ENCODE measurements around the gene MATN3. TPM values are rescaled to one million over a fixed set of nuclear protein-coding genes. Genes with fewer than 3 reads are reported as not detected.
"Not testable (repeated sequence)": the region's sequence is repeated elsewhere in the genome, so short reads cannot be mapped to it uniquely, and the experiment has no call there.

MATN3 gene
- total and polyA plus RNA-seq, 2 donors: 1.1 to 2.0 TPM

DNA sequence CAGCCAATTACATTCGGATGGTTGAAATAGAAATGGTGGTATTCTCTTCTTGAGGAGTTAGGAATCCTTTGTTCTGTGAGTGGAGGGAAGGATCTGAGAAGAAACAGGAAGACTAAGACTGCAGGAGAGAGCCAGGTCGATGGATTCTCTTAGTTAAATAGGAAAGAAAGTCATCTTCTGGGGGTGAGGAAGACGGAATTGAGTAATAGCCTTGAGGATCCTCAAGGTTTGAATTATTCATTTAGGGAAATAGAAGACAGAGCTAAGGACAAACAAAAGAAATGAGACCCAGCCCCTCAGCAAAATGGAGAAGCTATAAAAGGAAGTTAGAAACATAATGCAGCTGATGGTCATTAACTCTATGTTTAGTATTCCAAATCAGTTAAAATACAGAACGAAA, 37.2 kb upstream of the MATN3 start:
- DNase-seq (ENCODE audit: extremely low spot score): peak; percentile 18
- peak overlapping the region; percentile 64 for H3K27ac ChIP-seq (ENCODE audit: low read depth)
- peak overlapping the region; percentile 70 for H3K4me3 ChIP-seq (ENCODE audit: low read depth, low read length)
- no peaks in the 10 kb centered on the region for H3K4me1 ChIP-seq (ENCODE audit: insufficient read depth)
- WGBS: 2% methylated on average over 4 of the region's 4 CpGs
- peaks cover 2% of the 10 kb centered on the region for H3K36me3 ChIP-seq (ENCODE audit: insufficient read depth)

DNA sequence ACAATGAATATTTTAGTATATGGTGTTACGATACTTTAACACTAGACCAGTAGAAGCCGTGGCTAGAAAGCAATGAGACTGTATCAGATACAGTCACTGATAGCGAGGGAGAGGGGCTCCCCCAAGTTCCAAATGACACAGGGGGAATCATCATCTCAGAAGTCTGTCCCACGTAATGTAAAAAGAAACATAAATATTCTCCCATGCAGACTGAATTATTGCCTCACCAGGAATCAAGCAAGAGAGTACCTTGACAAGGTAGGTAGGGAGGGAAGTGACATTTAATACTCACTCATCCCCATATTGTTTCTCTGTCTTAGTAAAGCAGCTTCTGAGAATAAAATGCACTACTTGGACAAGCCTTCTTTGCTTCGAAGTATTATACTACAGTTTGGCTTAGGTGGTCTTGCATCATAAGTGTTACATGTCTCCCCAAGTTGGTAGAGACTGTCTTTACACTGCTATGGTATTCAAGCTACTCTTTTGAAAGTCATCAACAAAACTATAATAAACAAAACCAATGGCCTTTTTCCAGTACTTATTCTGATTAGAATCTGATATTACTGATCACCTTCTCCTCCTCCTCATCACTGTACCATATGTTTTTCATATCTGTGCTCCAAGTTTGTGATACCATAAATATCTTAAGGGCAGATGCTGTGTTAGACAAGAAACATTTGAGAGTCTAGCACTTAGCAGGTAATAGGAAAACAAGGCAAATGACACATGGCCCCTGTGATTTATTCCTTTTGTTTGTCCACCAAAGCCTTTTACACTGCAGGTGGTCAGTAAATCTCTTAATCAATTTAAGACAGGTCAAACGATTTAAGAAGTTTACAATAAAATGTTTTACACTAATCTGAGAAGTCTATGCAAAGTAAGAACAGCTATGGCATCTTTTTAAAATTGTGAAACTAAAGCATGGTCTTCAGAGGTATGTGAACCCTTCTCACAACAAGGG, 36.3 kb upstream of the MATN3 start:
- Histone ChIP-seq H3K4me3 (ENCODE audit: low read depth, low read length) (peak overlapping the region; percentile 70), H3K36me3 (ENCODE audit: insufficient read depth) (peaks cover 2% of the 10 kb centered on the region), H3K27ac (ENCODE audit: low read depth) (peak overlapping the region; percentile 16), H3K4me1 (ENCODE audit: insufficient read depth) (no peaks in the 10 kb centered on the region)
- WGBS: 32% methylated on average over 6 of the region's 6 CpGs
- DNase-seq (ENCODE audit: extremely low spot score): no peak

- H3K36me3 ChIP-seq (ENCODE audit: insufficient read depth); H3K4me1 ChIP-seq (ENCODE audit: insufficient read depth); H3K27ac ChIP-seq (ENCODE audit: low read depth); H3K4me3 ChIP-seq (ENCODE audit: low read depth, low read length); DNase-seq (ENCODE audit: extremely low spot score): not testable (repeated sequence)
- WGBS: 52% methylated on average over 4 of the region's 4 CpGs
Observed at GRCh38 chr2:20045712-20046292, 33.3 kb upstream of the MATN3 start.

DNA sequence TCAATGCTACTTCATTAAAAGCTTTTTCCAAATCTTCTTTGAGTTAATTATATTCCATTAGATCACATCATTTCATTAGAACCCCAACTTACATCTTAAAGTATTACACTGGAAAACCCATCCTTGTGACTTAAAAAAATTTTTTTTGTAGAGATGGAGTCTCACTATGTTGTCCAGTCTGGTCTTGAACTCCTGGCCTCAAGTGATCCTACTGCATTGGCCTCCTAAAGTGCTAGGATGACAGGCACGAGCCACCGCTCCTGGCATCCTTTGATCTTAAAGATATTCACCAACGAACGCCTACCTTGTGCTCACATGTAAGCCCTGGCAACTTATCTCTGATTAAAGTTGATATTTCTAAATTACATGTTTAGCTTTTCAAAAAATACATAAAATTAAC, 32.3 kb upstream of the MATN3 start:
- Histone ChIP-seq H3K4me1 (ENCODE audit: insufficient read depth) (no peaks in the 10 kb centered on the region), H3K36me3 (ENCODE audit: insufficient read depth) (peaks cover 2% of the 10 kb centered on the region), H3K4me3 (ENCODE audit: low read depth, low read length) (no peak overlapping the region), H3K27ac (ENCODE audit: low read depth) (no peak overlapping the region)
- DNase-seq (ENCODE audit: extremely low spot score): no peak
- WGBS: 80% methylated on average over 4 of the region's 4 CpGs

GRCh38 chr2:20042531-20042930, 30.1 kb upstream of the MATN3 start:
- peaks cover 2% of the 10 kb centered on the region for H3K36me3 ChIP-seq (ENCODE audit: insufficient read depth)
- H3K4me3 ChIP-seq (ENCODE audit: low read depth, low read length): no peak overlapping the region
- 27% methylated on average over 2 of the region's 2 CpGs for WGBS
- H3K27ac ChIP-seq (ENCODE audit: low read depth): no peak overlapping the region
- no peaks in the 10 kb centered on the region for H3K4me1 ChIP-seq (ENCODE audit: insufficient read depth)
- DNase-seq (ENCODE audit: extremely low spot score): no peak

DNA sequence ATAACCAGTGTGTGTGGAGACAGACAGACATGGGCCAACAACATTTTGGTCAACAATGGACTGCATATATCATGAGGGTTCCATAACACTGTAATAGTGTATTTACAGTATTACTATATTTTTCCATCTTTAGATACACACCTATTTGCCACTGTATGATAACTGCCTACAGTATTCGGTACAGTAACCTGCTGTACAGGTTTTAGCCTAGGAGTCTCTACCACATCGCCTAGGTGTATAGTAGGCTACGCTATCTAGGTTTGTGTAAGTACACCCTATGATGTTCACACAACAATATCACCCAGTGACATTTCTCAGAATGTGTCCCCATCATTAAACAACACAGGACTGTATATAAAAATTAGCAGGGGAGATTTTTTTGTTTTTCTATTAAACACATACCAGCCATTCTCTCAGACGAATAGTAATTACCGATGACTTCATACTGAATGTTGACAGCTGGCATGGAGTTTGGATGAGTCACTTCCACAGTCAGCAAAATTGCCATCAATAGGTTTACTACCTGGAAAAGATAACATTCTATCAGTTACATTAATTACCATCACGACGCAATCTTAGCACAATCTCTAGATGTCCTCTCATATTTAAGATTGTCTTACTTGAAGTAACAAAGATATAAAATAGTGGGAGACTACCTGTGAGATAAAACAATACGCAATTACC, 28.2 kb upstream of the MATN3 start:
- Histone ChIP-seq H3K27ac (ENCODE audit: low read depth) (no peak overlapping the region), H3K4me3 (ENCODE audit: low read depth, low read length) (no peak overlapping the region), H3K4me1 (ENCODE audit: insufficient read depth) (no peaks in the 10 kb centered on the region), H3K36me3 (ENCODE audit: insufficient read depth) (peaks cover 2% of the 10 kb centered on the region)
- no peak for DNase-seq (ENCODE audit: extremely low spot score)
- WGBS: 79% methylated on average over 8 of the region's 8 CpGs

GRCh38 chr2:20037660-20038059, 25.2 kb upstream of the MATN3 start:
- DNase-seq (ENCODE audit: extremely low spot score): no peak
- no peak overlapping the region for H3K27ac ChIP-seq (ENCODE audit: low read depth)
- H3K4me3 ChIP-seq (ENCODE audit: low read depth, low read length): no peak overlapping the region
- 79% methylated on average over 2 of the region's 2 CpGs for WGBS
- H3K36me3 ChIP-seq (ENCODE audit: insufficient read depth): peaks cover 5% of the 10 kb centered on the region
- H3K4me1 ChIP-seq (ENCODE audit: insufficient read depth): no peaks in the 10 kb centered on the region

GRCh38 chr2:20035955-20036666, 23.6 kb upstream of the MATN3 start:
- 53% methylated on average over 4 of the region's 4 CpGs for WGBS
- peaks cover 5% of the 10 kb centered on the region for H3K36me3 ChIP-seq (ENCODE audit: insufficient read depth)
- no peak for DNase-seq (ENCODE audit: extremely low spot score)
- no peak overlapping the region for H3K4me3 ChIP-seq (ENCODE audit: low read depth, low read length)
- no peaks in the 10 kb centered on the region for H3K4me1 ChIP-seq (ENCODE audit: insufficient read depth)
- no peak overlapping the region for H3K27ac ChIP-seq (ENCODE audit: low read depth)

- no peak for DNase-seq (ENCODE audit: extremely low spot score)
- no peaks in the 10 kb centered on the region for H3K4me1 ChIP-seq (ENCODE audit: insufficient read depth)
- H3K4me3 ChIP-seq (ENCODE audit: low read depth, low read length): no peak overlapping the region
- 61% methylated on average over 2 of the region's 2 CpGs for WGBS
- peaks cover 10% of the 10 kb centered on the region for H3K36me3 ChIP-seq (ENCODE audit: insufficient read depth)
- H3K27ac ChIP-seq (ENCODE audit: low read depth): no peak overlapping the region
Observed at GRCh38 chr2:20034821-20035220, 22.4 kb upstream of the MATN3 start.

- no peaks in the 10 kb centered on the region for H3K4me1 ChIP-seq (ENCODE audit: insufficient read depth)
- H3K4me3 ChIP-seq (ENCODE audit: low read depth, low read length): no peak overlapping the region
- no peak overlapping the region for H3K27ac ChIP-seq (ENCODE audit: low read depth)
- 53% methylated on average over 4 of the region's 4 CpGs for WGBS
- peaks cover 11% of the 10 kb centered on the region for H3K36me3 ChIP-seq (ENCODE audit: insufficient read depth)
- no peak for DNase-seq (ENCODE audit: extremely low spot score)
Observed at GRCh38 chr2:20034218-20034617, 21.8 kb upstream of the MATN3 start.

DNA sequence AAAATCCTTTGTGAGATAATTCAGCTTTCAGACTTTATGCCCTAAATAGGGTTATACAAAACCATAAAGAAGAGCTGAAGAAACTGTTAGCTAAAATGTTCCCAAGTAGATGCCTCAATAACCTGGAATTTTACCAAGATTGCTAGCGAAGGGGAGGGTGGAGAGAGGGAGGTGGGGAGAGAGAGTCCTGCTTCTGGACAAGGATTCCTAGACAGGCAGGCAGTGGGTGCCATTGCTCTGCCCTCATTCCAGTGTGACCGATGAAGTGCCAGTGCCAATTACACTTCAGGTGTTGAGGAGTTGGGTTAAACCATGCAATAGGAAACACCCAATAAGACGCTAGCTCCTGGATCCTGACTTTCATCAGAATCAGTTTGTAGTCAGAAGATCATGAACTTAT, 20.9 kb upstream of the MATN3 start:
- H3K4me1 ChIP-seq (ENCODE audit: insufficient read depth): no peaks in the 10 kb centered on the region
- peaks cover 11% of the 10 kb centered on the region for H3K36me3 ChIP-seq (ENCODE audit: insufficient read depth)
- H3K27ac ChIP-seq (ENCODE audit: low read depth): no peak overlapping the region
- DNase-seq (ENCODE audit: extremely low spot score): no peak
- no peak overlapping the region for H3K4me3 ChIP-seq (ENCODE audit: low read depth, low read length)
- WGBS: 78% methylated on average over 3 of the region's 3 CpGs

DNA sequence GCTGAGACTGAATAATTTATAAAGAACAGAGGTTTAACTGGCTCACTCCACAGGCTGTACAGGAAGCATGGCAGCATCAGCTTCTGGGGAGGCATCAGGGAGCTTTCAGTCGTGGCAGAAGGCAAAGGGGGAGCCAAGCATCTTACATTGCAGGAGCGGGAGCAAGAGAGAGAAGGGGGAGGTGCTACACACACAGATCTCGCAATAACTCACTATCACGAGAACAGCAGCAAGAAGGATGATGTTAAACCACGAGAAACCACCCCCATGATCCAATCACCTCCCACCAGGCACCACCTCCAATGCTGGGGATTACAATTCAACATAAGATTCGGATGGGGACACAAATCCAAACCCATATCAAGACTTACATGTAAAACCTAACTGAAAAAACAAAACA, 17.8 kb upstream of the MATN3 start:
- no peak for DNase-seq (ENCODE audit: extremely low spot score)
- Histone ChIP-seq H3K4me3 (ENCODE audit: low read depth, low read length) (no peak overlapping the region), H3K36me3 (ENCODE audit: insufficient read depth) (peaks cover 11% of the 10 kb centered on the region), H3K27ac (ENCODE audit: low read depth) (no peak overlapping the region), H3K4me1 (ENCODE audit: insufficient read depth) (no peaks in the 10 kb centered on the region)
- 92% methylated on average over 6 of the region's 6 CpGs for WGBS

DNA sequence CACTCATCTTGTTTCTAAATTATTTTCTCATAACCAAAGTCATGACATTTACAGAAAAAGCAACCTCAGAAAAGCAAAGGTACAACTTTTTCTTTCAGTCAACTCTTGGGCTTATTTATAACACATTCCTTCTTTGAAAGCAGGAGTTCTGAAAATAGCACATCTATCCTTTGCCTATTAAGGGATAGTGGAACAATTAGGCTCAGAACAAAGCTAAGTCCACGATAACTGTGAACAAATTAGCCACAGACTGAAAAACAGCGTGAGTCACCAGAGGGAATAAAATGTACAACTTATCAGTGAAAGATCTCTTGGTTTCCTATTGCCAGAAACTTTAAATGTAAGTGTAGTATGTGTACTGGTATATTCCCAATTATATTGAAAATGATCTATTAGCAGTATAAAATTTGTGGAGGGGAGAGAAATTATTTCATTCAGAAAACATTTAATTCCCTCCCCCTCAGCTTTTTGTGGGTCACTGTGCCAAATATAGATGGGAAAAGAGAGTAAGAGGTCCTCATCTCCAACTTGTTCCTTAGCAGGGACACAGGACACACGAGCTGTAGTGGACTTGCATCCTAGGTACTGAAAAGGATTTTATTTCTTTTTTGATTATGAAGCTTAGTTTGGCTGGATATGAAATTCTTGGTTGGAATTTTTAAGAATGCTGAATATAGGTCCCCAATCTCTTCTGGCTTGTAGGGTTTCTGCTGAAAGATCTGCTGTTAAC, 15.4 kb upstream of the MATN3 start:
- H3K36me3 ChIP-seq (ENCODE audit: insufficient read depth): peaks cover 6% of the 10 kb centered on the region
- H3K4me3 ChIP-seq (ENCODE audit: low read depth, low read length): no peak overlapping the region
- no peak for DNase-seq (ENCODE audit: extremely low spot score)
- H3K4me1 ChIP-seq (ENCODE audit: insufficient read depth): no peaks in the 10 kb centered on the region
- H3K27ac ChIP-seq (ENCODE audit: low read depth): no peak overlapping the region
- 62% methylated on average over 3 of the region's 3 CpGs for WGBS
